ENCODE data around the gene KIAA0513. TPM values are rescaled to one million over a fixed set of nuclear protein-coding genes. Genes with fewer than 3 reads are reported as not detected.

Gene KIAA0513
- total and polyA plus RNA-seq, 2 donors (not counting 3 experiments of a cell fraction or from before 2014, with no cell fraction given) = 1.8 to 4.3 TPM

DNA sequence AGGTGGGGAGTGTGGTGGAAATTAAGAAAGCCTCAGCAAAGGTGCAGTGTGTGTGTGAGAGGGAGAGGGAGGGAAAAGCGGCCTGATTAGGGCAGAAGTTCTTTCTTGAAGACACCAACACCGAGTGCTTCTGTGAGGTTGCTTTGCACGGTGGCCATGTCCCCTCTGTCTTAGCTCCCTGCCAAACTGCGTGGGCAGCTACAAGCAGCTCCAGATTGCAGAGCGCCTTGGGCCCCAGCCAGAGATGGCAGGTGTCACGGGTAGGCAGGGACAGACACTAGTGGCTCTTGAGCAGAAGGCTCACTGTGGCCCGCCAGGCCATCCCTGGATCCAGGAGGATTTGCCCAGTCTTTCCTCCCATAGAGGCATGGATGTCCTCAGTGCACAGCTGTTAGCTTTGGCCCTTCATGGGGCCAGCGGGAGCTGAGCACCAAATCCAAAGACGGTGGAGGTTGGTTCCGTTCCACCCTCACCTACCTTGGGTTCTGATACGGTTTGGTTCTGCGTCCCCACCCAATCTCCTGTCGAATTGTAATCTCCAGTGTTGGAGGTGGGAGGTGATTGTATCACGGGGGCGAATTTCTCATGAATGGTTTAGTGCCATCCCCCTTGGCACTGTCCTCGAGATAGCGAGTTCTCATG lies 21.4 kb downstream of the KIAA0513 start:
- no peaks in the 10 kb centered on the region for H3K9me1 ChIP-seq (replicated peaks; ENCODE audit: control insufficient read depth, extremely low read depth, insufficient read depth, low read length)
- H3K36me3 ChIP-seq (ENCODE audit: control insufficient read depth in 2 of 2, extremely low read depth in 1 of 2, insufficient read depth in 2 of 2, low read length in 2 of 2) = no peaks in the 10 kb centered on the region
- no TSS peak for BruUV-seq (replicated peaks)
- no peak overlapping the region for H3K27ac ChIP-seq (ENCODE audit: insufficient read depth, low read depth, low read length)
- intact Hi-C loops (cut with micrococcal nuclease) = no loop called here
- no peak for DNase-seq (ENCODE audit: low read depth, low spot score)
- H2AFZ ChIP-seq (ENCODE audit: low read depth, low read length) = no peak overlapping the region
- H4K20me1 ChIP-seq (replicated peaks; ENCODE audit: control insufficient read depth, extremely low read depth, insufficient read depth, low read length) = no peaks in the 10 kb centered on the region
- no peaks in the 10 kb centered on the region for H3K4me1 ChIP-seq (ENCODE audit: control insufficient read depth, extremely low read depth, insufficient read depth, low read length)
- CTCF ChIA-PET = no interaction called here
- no peaks in the 10 kb centered on the region for H3K79me2 ChIP-seq (ENCODE audit: control insufficient read depth, insufficient read depth, low read length)
- no peak overlapping the region for H3K4me2 ChIP-seq (ENCODE audit: insufficient read depth, low read length)
- H3K4me3 ChIP-seq (replicated peaks in 1 of 3; ENCODE audit: insufficient read depth in 1 of 3, low read depth in 1 of 3, low read length in 3 of 3) = no peak overlapping the region
- TF ChIP-seq EZH2 (IDR thresholded peaks at IDR 0.05; ENCODE audit: borderline replicate concordance, low read depth, low read length, severe bottlenecking) = no peak
- TF ChIP-seq JUN (IDR thresholded peaks at IDR 0.05; ENCODE audit: borderline replicate concordance, insufficient read depth, insufficient read length, low read depth) = no peak
- TF ChIP-seq GATA2 (IDR thresholded peaks at IDR 0.05; ENCODE audit: insufficient read depth, insufficient read length, low read depth, low read length) = no peak
- no peak for TF ChIP-seq POLR2A (IDR thresholded peaks at IDR 0.05; ENCODE audit: low read depth, low read length)
- TF ChIP-seq, protein P1, sequence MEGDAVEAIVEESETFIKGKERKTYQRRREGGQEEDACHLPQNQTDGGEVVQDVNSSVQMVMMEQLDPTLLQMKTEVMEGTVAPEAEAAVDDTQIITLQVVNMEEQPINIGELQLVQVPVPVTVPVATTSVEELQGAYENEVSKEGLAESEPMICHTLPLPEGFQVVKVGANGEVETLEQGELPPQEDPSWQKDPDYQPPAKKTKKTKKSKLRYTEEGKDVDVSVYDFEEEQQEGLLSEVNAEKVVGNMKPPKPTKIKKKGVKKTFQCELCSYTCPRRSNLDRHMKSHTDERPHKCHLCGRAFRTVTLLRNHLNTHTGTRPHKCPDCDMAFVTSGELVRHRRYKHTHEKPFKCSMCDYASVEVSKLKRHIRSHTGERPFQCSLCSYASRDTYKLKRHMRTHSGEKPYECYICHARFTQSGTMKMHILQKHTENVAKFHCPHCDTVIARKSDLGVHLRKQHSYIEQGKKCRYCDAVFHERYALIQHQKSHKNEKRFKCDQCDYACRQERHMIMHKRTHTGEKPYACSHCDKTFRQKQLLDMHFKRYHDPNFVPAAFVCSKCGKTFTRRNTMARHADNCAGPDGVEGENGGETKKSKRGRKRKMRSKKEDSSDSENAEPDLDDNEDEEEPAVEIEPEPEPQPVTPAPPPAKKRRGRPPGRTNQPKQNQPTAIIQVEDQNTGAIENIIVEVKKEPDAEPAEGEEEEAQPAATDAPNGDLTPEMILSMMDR (IDR thresholded peaks at IDR 0.05; ENCODE audit: extremely low read depth in 1 of 2, insufficient read depth in 1 of 2, low read depth in 1 of 2, low read length in 2 of 2) = no peak
- no peak for TF ChIP-seq POLR2AphosphoS5 (IDR thresholded peaks at IDR 0.05; ENCODE audit: insufficient read depth, low read depth, low read length)
- TF ChIP-seq FOS (IDR thresholded peaks at IDR 0.05; ENCODE audit: borderline replicate concordance, insufficient read depth, low read length) = no peak
- no peak for TF ChIP-seq MYC (IDR thresholded peaks at IDR 0.05; ENCODE audit: low read depth, low read length)
- TF ChIP-seq, protein P2, sequence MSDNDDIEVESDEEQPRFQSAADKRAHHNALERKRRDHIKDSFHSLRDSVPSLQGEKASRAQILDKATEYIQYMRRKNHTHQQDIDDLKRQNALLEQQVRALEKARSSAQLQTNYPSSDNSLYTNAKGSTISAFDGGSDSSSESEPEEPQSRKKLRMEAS (IDR thresholded peaks at IDR 0.05; ENCODE audit: insufficient read depth, insufficient read length) = no peak
- H3K9ac ChIP-seq (replicated peaks; ENCODE audit: extremely low read depth, insufficient read depth, low read length) = no peak overlapping the region
- no peaks in the 10 kb centered on the region for H3K27me3 ChIP-seq (ENCODE audit: control insufficient read depth in 2 of 2, insufficient read depth in 2 of 2, low read length in 2 of 2)
- dilution Hi-C loops (cut with MboI; ENCODE audit: extremely low pct_ligation_motif_present, low sequenced_read_pairs) = no loop called here
- no peaks in the 10 kb centered on the region for H3K9me3 ChIP-seq (replicated peaks; ENCODE audit: control insufficient read depth, insufficient read depth, low read length)
- FAIRE-seq = no peak
- POLR2A ChIA-PET = no interaction called here

Measured in endothelial cell of umbilical vein (primary cell).